Right lobe of liver (tissue), 6 donors: ENCODE measurements around the gene MYH10. TPM values are rescaled to one million over a fixed set of nuclear protein-coding genes. Genes with fewer than 3 reads are reported as not detected.

Experiments
- ATAC-seq, 4 donors: fragments of 200-7000 bp; cut with Tn5 transposase; one replicate each; pipeline ENCODE4 v1.9.1; 2020; ENCODE audit warnings: mild to moderate bottlenecking in 4 of 4, moderate library complexity in 4 of 4
- DNase-seq, 3 donors: peaks; one replicate each; pipeline ENCODE4 v3.0.0-alpha.2; 2020
- H3K27ac ChIP-seq, 3 donors: fragments of 200-600 bp; one replicate each; pipeline ENCODE4 v1.8.0; 2022
- H3K27me3 ChIP-seq, 2 donors: fragments of 200-600 bp; one replicate each; pipeline ENCODE4 v1.8.0; 2022
- H3K36me3 ChIP-seq, 4 donors: fragments of 200-600 bp; sonication (generic) in 1 of 4; one replicate each; pipeline versions ENCODE4 v1.5.1 to v1.8.0; 2017 to 2022; ENCODE audit warnings: control low read depth in 1 of 4
- H3K4me1 ChIP-seq, 4 donors: fragments of 200-600 bp; sonication (generic) in 1 of 4; one replicate each; pipeline versions ENCODE4 v1.5.1 to v1.8.0; 2017 to 2022; ENCODE audit warnings: control low read depth in 1 of 4
- H3K4me3 ChIP-seq, 3 donors: fragments of 200-600 bp; one replicate each; pipeline ENCODE4 v1.8.0; 2022
- H3K9me3 ChIP-seq, 4 donors: fragments of 200-600 bp; sonication (generic) in 1 of 4; one replicate each; pipeline versions ENCODE4 v1.5.1 to v1.8.0; 2017 to 2022; ENCODE audit warnings: control low read depth in 1 of 4
- POLR2A ChIP-seq: fragments of 450-650 bp; IDR thresholded peaks from one replicate; pipeline ENCODE4 v1.6.1; 2017; ENCODE audit warnings: antibody characterized with exemption, mild to moderate bottlenecking
- WGBS: methylation state at CpG from one replicate; pipeline ENCODE4 v1.1.6; 2018; ENCODE audit warnings: low coverage, low lambda C conversion rate; ENCODE audit not compliant: insufficient coverage; ENCODE audit errors: missing lambda C conversion rate; 5-methylcytosine and 5-hydroxymethylcytosine counted together
- intact Hi-C, 2 donors: fragments of 100-400 bp; cut with DNase I; formaldehyde crosslinking; loops; one replicate each; pipeline versions ENCODE4 v1.11.2 to v1.14.1; 2022
- total RNA-seq, 6 experiments: library from RNA; depleted of rRNA in 2 of 6; stranded (reverse); fragments of >200 nt in 2 of 6; fragmentation: NEBNext Ultra II Directional in 3 of 6; extraction: Animal tissue kit (Norgen Biotek cat#: 25700) in 3 of 6; gene quantifications; one replicate each; pipeline versions ENCODE4 v1.1.0 to v1.2.4, GENCODE V29; 2016 to 2023
- TF ChIP-seq, protein P1 (sequence below), 4 donors: fragments of 200-600 bp in 3 of 4; fragments of 450-650 bp in 1 of 4; IDR thresholded peaks; one replicate each; pipeline versions ENCODE4 v1.5.1 to v1.8.0; 2016 to 2022; ENCODE audit warnings: antibody characterized with exemption in 4 of 4, mild to moderate bottlenecking in 2 of 4
- donor health status: DM: no; HTN: yes; CAD: no.
- donor health status: DM: no; HTN: no; CAD: no.
- donor health status: DM: no; HTN: no; CAD: no.
- donor health status: DM: no; HTN: yes; CAD: no.
- donor health status: DM: no; HTN: yes; CAD: no.

MYH10 gene
- total RNA-seq, 6 experiments from 2014 or later = 19.8 to 32.9 (median 24.3) TPM

DNA sequence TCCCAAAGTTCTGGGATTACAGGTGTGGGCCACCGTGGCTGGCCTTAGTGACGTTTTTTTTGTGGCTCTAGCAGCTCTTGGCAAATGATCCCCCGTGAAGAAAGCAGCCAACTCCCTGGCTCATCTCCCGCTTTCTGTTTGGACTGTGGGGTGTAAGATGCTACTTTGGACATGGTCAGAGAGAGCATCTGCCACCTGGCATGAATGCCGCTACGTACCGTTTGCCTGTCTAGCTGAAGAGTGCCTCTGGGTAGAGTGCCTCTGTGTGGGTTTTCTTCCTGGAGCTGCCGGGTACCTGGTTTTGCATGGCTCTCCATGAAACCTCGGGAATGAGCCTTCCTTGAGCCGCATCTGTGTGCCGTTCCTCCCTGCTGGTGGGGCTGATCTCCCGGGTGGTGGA is 160.6 kb downstream of the MYH10 start:
- WGBS = 25% methylated on average over 6 of the region's 12 CpGs
- intact Hi-C loops = loop anchor here in 1 of 2 donors (10.0 kb wide), 2 partner anchors 55 to 275 kb away; partner anchors contain the start of gene CCDC42
- DNase-seq (peak; percentile 59 to 94 (median 88)), ATAC-seq (peak; percentile 87 to 93 (median 92))
- H3K9me3 ChIP-seq = no peaks in the 10 kb centered on the region
- H3K4me3 ChIP-seq = no peak overlapping the region
- peaks cover 0 to 46% (median 17%) of the 10 kb centered on the region in 4 donors for H3K36me3 ChIP-seq
- peak overlapping the region in 2 of 3 donors; percentile 39 to 80 for H3K27ac ChIP-seq
- no peaks in the 10 kb centered on the region for H3K27me3 ChIP-seq
- TF ChIP-seq, protein P1, sequence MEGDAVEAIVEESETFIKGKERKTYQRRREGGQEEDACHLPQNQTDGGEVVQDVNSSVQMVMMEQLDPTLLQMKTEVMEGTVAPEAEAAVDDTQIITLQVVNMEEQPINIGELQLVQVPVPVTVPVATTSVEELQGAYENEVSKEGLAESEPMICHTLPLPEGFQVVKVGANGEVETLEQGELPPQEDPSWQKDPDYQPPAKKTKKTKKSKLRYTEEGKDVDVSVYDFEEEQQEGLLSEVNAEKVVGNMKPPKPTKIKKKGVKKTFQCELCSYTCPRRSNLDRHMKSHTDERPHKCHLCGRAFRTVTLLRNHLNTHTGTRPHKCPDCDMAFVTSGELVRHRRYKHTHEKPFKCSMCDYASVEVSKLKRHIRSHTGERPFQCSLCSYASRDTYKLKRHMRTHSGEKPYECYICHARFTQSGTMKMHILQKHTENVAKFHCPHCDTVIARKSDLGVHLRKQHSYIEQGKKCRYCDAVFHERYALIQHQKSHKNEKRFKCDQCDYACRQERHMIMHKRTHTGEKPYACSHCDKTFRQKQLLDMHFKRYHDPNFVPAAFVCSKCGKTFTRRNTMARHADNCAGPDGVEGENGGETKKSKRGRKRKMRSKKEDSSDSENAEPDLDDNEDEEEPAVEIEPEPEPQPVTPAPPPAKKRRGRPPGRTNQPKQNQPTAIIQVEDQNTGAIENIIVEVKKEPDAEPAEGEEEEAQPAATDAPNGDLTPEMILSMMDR (IDR thresholded peaks at IDR 0.05) = no peak
- TF ChIP-seq POLR2A = no peak
- H3K4me1 ChIP-seq = peaks cover 0 to 15% (median 5%) of the 10 kb centered on the region in 4 donors

DNA sequence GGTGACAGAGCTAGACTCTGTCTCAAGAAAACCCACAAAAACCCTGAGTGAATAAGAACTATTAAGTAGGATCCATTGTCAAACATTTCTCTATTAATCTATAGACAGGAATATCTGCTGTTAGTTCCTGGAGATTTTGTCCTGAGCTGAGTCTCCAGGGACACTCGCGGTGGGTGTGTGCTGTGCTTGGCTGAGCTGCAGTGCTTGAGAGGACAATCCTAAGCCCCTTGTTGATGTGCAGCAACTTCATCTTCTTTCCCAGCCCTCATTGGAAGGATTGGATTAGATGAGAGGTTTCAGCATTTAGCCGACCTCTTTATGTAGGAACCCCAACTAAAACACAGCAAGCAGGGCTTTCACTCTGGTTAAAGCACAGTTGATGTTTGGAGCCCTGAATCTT is 161.5 kb downstream of the MYH10 start:
- H3K27ac ChIP-seq = peak overlapping the region in 2 of 3 donors; percentile 28 to 80
- H3K9me3 ChIP-seq = no peaks in the 10 kb centered on the region
- H3K4me3 ChIP-seq = no peak overlapping the region
- 89% methylated on average over 3 of the region's 3 CpGs for WGBS
- peaks cover 0 to 17% (median 5%) of the 10 kb centered on the region in 4 donors for H3K4me1 ChIP-seq
- no peaks in the 10 kb centered on the region for H3K27me3 ChIP-seq
- TF ChIP-seq, protein P1 (IDR thresholded peaks at IDR 0.05) = no peak
- TF ChIP-seq POLR2A = no peak
- intact Hi-C loops = no loop called here
- no peak for DNase-seq
- peaks cover 0 to 37% (median 14%) of the 10 kb centered on the region in 4 donors for H3K36me3 ChIP-seq
- ATAC-seq = no peak

DNA sequence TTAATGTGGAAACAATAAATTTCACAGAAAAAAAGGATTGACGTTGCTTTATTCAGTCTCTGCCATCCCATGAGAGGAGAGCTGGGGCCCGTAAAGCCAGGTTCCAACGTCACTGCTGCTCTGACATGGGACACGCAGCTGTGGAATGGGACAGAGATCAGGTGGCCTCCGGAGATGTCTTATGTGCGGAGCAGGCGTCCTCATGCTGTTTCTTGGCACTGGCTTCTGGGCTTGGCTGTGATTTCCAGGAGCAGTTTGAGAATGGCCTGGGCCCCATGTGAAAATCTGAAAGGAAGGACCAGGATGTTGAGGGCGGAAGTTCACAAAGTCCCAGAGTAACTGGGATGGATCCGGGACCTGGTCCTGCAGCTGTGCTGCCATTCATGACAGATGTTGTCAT is 162.4 kb downstream of the MYH10 start:
- Histone ChIP-seq H3K27ac (no peak overlapping the region), H3K4me1 (peaks cover 0 to 17% (median 5%) of the 10 kb centered on the region in 4 donors), H3K27me3 (no peaks in the 10 kb centered on the region), H3K36me3 (peaks cover 0 to 35% (median 15%) of the 10 kb centered on the region in 4 donors), H3K9me3 (no peaks in the 10 kb centered on the region), H3K4me3 (no peak overlapping the region)
- 82% methylated on average over 9 of the region's 9 CpGs for WGBS
- TF ChIP-seq, protein P1 (IDR thresholded peaks at IDR 0.05) = no peak
- TF ChIP-seq POLR2A = no peak
- no peak for DNase-seq
- no peak for ATAC-seq
- intact Hi-C loops = no loop called here

DNA sequence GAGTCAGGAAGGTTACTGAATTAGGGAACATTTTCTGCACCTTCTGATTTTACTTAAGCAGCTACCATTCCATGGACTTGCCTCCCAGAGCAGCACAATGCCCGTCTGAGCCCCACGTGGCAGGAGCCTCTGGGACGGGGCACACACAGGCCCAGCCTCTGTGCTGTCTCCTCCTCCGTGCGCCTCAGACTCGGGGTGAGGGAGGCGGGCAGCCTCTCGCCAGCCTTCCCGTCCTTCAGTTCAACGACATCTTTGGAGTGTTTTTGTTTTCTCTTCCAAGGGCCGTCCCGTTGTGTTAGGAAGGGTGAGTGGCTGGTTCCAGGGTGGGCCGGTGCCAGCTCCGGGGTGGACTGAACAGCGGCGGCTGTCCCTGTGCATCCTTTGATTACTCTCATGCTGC is 163.0 kb downstream of the MYH10 start:
- no peak for TF ChIP-seq POLR2A
- TF ChIP-seq, protein P1 (IDR thresholded peaks at IDR 0.05) = no peak

More for the DNA sequence above, 163.0 kb downstream of the MYH10 start:
- ATAC-seq = no peak
- no peaks in the 10 kb centered on the region for H3K9me3 ChIP-seq
- H3K4me1 ChIP-seq = peaks cover 0 to 17% (median 5%) of the 10 kb centered on the region in 4 donors
- DNase-seq = no peak
- H3K27me3 ChIP-seq = no peaks in the 10 kb centered on the region
- intact Hi-C loops = no loop called here
- H3K27ac ChIP-seq = no peak overlapping the region
- WGBS = 75% methylated on average over 14 of the region's 16 CpGs
- H3K4me3 ChIP-seq = no peak overlapping the region
- peaks cover 0 to 40% (median 19%) of the 10 kb centered on the region in 4 donors for H3K36me3 ChIP-seq
